HG03066 (cell line): ENCODE measurements around the gene PSME1.

Experiments
- ATAC-seq: cut with Tn5 transposase; IDR thresholded peaks from one replicate; pipeline ENCODE4 v1.9.1; 2021; ENCODE audit warnings: low read depth; ENCODE audit not compliant: unreplicated experiment

The PSME1 gene

DNA sequence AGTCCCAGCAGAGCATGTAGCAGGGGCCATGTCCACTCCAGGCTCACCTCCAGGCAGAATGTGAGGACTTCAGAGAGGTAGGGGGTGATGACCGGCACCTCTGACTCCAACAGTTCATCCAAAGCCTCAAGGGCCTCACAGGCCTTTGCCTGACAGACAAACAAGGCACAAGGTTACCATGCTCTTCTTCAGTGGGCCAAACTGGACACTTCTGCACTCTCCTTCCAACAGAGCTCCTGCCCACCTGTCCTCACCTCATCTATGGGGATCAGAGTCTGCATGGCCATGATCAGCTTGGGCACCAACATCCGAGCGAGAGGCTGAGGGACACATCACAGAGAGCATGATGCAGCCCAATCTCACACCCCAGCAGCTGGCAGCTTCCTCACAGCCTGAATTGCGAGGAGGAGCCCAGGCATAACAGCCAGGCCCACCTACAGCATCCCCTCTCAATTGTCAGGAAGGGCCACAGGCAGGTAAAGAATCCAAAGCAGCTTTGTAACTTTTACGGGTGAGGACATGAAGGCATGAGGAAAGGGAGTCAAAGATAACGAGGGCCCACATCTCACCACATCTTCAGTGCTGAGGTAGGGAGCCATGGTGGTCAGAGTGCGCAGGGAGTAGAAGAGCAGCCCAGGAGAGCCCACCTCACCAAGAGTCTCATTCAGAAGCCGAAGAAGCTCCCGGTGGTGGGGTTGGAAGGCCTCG lies 51.0 kb downstream of the PSME1 start:
- ATAC-seq: no peak

DNA sequence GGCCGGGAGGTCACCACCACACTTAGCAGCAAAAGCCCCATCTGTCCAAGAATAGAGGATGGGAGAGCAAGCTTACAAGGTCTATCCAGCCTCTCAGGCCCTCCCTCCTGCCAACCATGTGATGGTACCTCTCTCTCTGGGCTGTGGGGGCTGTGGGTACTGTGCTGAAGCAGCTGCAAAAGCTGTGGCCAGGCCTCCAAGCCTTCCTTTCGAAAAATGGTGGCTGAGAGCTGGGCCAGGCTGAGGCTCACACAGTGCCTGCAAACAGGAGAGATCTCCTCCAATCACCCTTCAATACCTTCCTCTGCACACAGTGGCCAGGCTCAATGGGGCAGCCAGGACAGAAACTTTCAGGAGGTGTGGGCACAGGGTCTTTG lies 51.5 kb downstream of the PSME1 start:
- no peak for ATAC-seq
